SKM-1 treated with dmso at 0.1 percent for 144 hours (cell line): ENCODE measurements around the gene KLRC3.
"Not testable (repeated sequence)": the region's sequence is repeated elsewhere in the genome, so short reads cannot be mapped to it uniquely, and the experiment has no call there.

ENCODE experiments used
- DNase-seq: peaks from one replicate; lab custom pipeline; 2025; ENCODE audit not compliant: unreplicated experiment; lab: John Stamatoyannopoulos, UW

Gene KLRC3

GRCh38 chr12:10420334-10420733 lies at the start of gene KLRC3:
KLRC3 (minus strand) TSS chr12:10420595; CDS start chr12:10420550, 45 bp downstream.
- not testable (repeated sequence) for DNase-seq

- DNase-seq, result no peak
Observed at GRCh38 chr12:10469701-10470100, 49.3 kb upstream of the KLRC3 start.

GRCh38 chr12:10466311-10466710 lies 45.9 kb upstream of the KLRC3 start:
- no peak for DNase-seq

- DNase-seq, result no peak
Observed at GRCh38 chr12:10457760-10458159, 37.4 kb upstream of the KLRC3 start.

GRCh38 chr12:10456856-10457255 lies 36.5 kb upstream of the KLRC3 start:
- DNase-seq, result no peak

GRCh38 chr12:10455766-10456165 lies 35.4 kb upstream of the KLRC3 start:
- DNase-seq, result no peak

GRCh38 chr12:10454531-10454930 lies 34.1 kb upstream of the KLRC3 start:
- no peak for DNase-seq

GRCh38 chr12:10453156-10453555 lies 32.8 kb upstream of the KLRC3 start, which contains the start of gene KLRC1:
KLRC1 (minus strand) TSS chr12:10453377; CDS start chr12:10451156, 2,221 bp downstream.
- no peak for DNase-seq

GRCh38 chr12:10448236-10448635 lies 27.8 kb upstream of the KLRC3 start:
- no peak for DNase-seq

- DNase-seq, result not testable (repeated sequence)
Observed at GRCh38 chr12:10446052-10446451, 25.7 kb upstream of the KLRC3 start.

GRCh38 chr12:10441144-10441543 lies 20.7 kb upstream of the KLRC3 start:
- DNase-seq, result not testable (repeated sequence)

GRCh38 chr12:10439608-10440274 lies 19.3 kb upstream of the KLRC3 start:
- not testable (repeated sequence) for DNase-seq

- not testable (repeated sequence) for DNase-seq
Observed at GRCh38 chr12:10437601-10438000, 17.2 kb upstream of the KLRC3 start.

- not testable (repeated sequence) for DNase-seq
Observed at GRCh38 chr12:10435816-10436215, 15.4 kb upstream of the KLRC3 start, which contains the start of gene KLRC2. KLRC2 (minus strand) TSS chr12:10436010; CDS start chr12:10435986, 24 bp downstream.

GRCh38 chr12:10430623-10431022 lies 10.2 kb upstream of the KLRC3 start:
- not testable (repeated sequence) for DNase-seq

GRCh38 chr12:10425938-10426337 lies 5.5 kb upstream of the KLRC3 start:
- DNase-seq, result not testable (repeated sequence)

GRCh38 chr12:10424260-10424899 lies 4.0 kb upstream of the KLRC3 start:
- DNase-seq, result not testable (repeated sequence)

- not testable (repeated sequence) for DNase-seq
Observed at GRCh38 chr12:10422159-10422558, 1.8 kb upstream of the KLRC3 start.

- no peak for DNase-seq
Observed at GRCh38 chr12:10409392-10409791, 11.0 kb downstream of the KLRC3 start, which contains the start of gene KLRC4. KLRC4 (minus strand) TSS chr12:10409757; CDS start chr12:10409575, 182 bp downstream.

- no peak for DNase-seq
Observed at GRCh38 chr12:10408842-10409241, 11.6 kb downstream of the KLRC3 start.

- DNase-seq, result peak; percentile 52
Observed at GRCh38 chr12:10406725-10407124, 13.7 kb downstream of the KLRC3 start.

GRCh38 chr12:10405294-10405693 lies 15.1 kb downstream of the KLRC3 start:
- DNase-seq, result no peak
